GM21737 (cell line): ENCODE results near the gene RGL3.
"Not testable (repeated sequence)": the region's sequence is repeated elsewhere in the genome, so short reads cannot be mapped to it uniquely, and the experiment has no call there.

Experiments
- ATAC-seq: cut with Tn5 transposase; IDR thresholded peaks from one replicate; pipeline ENCODE4 v1.9.1; 2021; ENCODE audit warnings: mild to moderate bottlenecking, moderate library complexity; ENCODE audit not compliant: unreplicated experiment

Gene RGL3, protein sequence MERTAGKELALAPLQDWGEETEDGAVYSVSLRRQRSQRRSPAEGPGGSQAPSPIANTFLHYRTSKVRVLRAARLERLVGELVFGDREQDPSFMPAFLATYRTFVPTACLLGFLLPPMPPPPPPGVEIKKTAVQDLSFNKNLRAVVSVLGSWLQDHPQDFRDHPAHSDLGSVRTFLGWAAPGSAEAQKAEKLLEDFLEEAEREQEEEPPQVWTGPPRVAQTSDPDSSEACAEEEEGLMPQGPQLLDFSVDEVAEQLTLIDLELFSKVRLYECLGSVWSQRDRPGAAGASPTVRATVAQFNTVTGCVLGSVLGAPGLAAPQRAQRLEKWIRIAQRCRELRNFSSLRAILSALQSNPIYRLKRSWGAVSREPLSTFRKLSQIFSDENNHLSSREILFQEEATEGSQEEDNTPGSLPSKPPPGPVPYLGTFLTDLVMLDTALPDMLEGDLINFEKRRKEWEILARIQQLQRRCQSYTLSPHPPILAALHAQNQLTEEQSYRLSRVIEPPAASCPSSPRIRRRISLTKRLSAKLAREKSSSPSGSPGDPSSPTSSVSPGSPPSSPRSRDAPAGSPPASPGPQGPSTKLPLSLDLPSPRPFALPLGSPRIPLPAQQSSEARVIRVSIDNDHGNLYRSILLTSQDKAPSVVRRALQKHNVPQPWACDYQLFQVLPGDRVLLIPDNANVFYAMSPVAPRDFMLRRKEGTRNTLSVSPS

GRCh38 chr19:11418549-11419506, at the start of gene RGL3:
TSS of gene RGL3 (minus strand) at chr19:11419314. CDS start at chr19:11419278, 36 bp downstream.
- ATAC-seq: no peak

GRCh38 chr19:11468266-11468845, 49.2 kb upstream of the RGL3 start:
- not testable (repeated sequence) for ATAC-seq

DNA sequence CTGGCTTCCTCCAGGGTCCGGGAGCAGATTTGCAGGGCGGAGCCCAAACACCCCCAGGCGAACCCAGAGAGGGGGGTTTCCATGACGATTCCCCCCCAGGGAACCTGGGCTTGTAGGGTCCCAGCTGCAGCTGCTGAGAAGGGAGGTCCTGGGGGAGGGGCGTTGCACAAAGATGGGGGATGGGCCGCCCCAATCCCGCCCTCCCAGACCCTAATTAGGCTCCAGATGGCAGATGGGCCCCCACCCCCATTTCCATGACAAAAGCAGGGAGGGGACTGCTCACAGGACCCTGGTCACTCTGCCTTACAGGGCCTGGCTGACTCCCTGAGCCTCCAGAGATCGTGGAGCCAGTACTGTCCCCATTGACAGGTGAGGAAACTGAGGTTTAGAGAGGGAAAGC, 46.5 kb upstream of the RGL3 start:
- ATAC-seq: no peak

- ATAC-seq: no peak
These were observed 45.5 kb upstream of the RGL3 start for GRCh38 chr19:11464333-11465265.

DNA sequence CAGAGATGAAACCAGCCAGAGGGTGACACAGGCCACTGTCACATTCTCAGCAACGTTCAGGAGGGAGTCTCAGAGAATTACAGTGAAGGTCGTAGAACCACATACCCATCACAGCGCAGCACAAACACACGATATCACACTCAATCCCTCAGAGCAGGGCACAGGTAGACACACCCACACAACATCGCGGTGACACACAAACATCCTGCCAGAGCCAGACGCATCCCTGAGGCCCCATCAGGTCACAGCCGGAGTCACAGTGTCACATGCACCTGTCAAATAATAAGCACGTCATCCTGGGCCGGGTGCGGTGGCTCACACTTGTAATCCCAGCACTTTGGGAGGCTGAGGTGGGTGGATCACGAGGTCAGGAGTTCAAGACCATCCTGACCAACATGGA, 44.3 kb upstream of the RGL3 start:
- no peak for ATAC-seq

- ATAC-seq: no peak
These were observed 42.3 kb upstream of the RGL3 start for GRCh38 chr19:11461453-11461852.

DNA sequence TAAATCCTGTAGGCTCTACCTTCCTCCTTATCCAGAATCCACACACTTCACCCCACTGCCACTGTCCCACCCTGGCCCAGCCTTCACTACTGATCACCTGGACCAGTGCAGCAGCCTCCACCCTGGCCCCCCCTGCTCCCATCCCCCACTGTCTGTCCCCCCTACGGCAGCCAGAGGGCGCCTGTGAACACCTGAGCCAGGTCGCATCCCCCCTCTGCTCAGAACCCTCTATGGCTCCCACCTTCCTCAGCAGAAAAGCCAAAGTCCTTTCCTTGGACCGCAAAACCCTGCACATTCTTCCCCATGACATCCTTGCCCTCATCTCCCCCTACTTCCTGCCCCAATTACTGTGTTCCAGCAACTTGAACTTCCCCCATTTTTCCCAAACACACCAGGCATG, 41.1 kb upstream of the RGL3 start:
- ATAC-seq: no peak

DNA sequence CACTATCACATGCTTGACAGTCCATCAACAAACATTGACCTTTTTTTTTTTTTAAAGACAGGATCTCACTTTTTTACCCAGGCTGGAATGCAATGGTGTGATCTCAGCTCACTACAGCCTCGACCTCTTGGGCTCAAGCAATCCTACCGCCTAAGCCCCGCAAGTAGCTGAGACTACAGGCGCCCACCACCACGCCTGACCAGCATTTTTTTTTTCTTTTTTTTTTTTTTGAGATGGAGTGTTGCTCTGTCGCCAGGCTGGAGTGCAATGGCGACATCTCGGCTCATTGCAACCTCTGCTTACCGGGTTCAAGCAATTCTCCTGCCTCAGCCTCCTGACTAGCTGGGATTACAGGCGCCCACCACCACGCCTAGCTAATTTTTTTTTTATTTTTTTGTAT, 39.8 kb upstream of the RGL3 start:
- ATAC-seq: not testable (repeated sequence)

GRCh38 chr19:11458236-11458900, 39.3 kb upstream of the RGL3 start:
- ATAC-seq: no peak

GRCh38 chr19:11457831-11458230, 38.7 kb upstream of the RGL3 start:
- ATAC-seq: no peak

- ATAC-seq: no peak
These were observed 38.0 kb upstream of the RGL3 start for GRCh38 chr19:11457115-11457514.

- ATAC-seq: no peak
These were observed 37.5 kb upstream of the RGL3 start for GRCh38 chr19:11456659-11457058.

GRCh38 chr19:11455233-11455554, 36.1 kb upstream of the RGL3 start:
- ATAC-seq: not testable (repeated sequence)

DNA sequence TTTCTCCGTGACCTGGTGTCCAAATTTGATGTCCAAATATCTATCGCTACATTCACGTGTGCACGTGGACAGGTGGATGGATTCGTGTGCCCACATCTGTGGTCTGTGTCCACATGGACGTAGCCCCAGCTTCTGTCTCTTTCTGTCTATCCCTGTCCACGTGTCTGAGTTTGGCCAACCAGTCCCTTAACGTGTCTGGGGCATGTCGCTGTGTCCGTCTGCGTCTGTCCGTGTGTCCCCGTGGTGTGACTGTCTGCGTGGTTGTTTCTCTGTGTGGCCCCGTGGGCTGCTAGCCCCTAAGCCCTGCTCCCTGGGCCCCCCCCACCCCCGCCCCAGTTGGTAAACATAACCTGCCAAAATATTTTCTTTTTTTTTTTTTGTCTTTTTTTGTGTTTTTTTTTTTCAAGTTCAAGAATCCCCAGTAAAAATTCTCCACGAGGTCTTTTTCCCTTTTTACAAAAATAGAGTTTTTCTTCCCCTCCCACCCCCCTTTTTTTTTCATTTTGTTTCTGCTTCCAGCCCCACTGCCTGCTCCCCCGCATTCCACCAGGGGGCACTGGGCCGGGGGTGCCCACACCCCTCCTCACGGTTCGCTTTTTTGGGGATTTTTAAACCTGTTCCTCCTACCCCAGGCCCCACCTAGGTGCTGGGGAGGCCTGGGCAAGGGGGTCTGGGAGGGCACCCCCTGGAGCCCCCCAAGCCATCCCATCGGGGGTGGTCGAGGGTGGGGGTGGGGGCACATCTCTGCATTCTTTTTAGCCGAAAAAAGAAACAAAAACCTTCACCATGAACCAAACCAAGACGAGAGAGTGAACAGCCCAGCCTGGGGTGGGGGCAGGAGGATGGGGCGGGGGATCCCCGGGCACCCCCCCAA, 34.6 kb upstream of the RGL3 start:
- ATAC-seq: no peak

- ATAC-seq: no peak
These were observed 33.7 kb upstream of the RGL3 start for GRCh38 chr19:11452620-11453310.

GRCh38 chr19:11451871-11452619, 32.9 kb upstream of the RGL3 start:
- no peak for ATAC-seq

- no peak for ATAC-seq
These were observed 32.3 kb upstream of the RGL3 start for GRCh38 chr19:11451327-11451870.
